HepG2 (cell line): Measurements from ENCODE around the gene PTPN22. TPM values are rescaled to one million over a fixed set of nuclear protein-coding genes. Genes with fewer than 3 reads are reported as not detected.

ENCODE experiments used
- AGO1 ChIP-seq: fragments of 200-400 bp; formaldehyde crosslinking; IDR thresholded peaks from 2 replicates; pipeline ENCODE4 v1.6.1; 2017; ENCODE audit warnings: mild to moderate bottlenecking, low read depth, low read length, moderate library complexity; ENCODE audit not compliant: poor library complexity, severe bottlenecking
- BCL3 ChIP-seq: sonication (generic); formaldehyde crosslinking; IDR thresholded peaks from 2 replicates; pipeline ENCODE4 v1.5.1; 2020; ENCODE audit warnings: mild to moderate bottlenecking, missing genetic modification reagents, moderate library complexity
- GABPA ChIP-seq, 2 experiments: IDR thresholded peaks; 2 replicates each; pipeline ENCODE4 v1.6.1; 2011 to 2016; ENCODE audit warnings: low read depth in 2 of 2, low read length in 1 of 2, missing biosample characterization in 1 of 2, missing genetic modification characterization in 1 of 2
- KAT7 ChIP-seq: IDR thresholded peaks from 2 replicates; pipeline ENCODE4 v1.6.1; 2018; ENCODE audit warnings: borderline replicate concordance, missing compliant biosample characterization
- KIAA2018 ChIP-seq: sonication (generic); formaldehyde crosslinking; IDR thresholded peaks from 2 replicates; pipeline ENCODE4 v1.5.0; 2020; ENCODE audit warnings: mild to moderate bottlenecking, missing genetic modification reagents, borderline replicate concordance
- KLF9 ChIP-seq: IDR thresholded peaks from 2 replicates; pipeline ENCODE4 v1.6.1; 2016; ENCODE audit warnings: low read depth
- MAFF ChIP-seq: IDR thresholded peaks from 2 replicates; pipeline ENCODE4 v1.6.1; 2011; ENCODE audit warnings: low read depth, low read length, improper control_type of control experiment
- MIER2 ChIP-seq: IDR thresholded peaks from 2 replicates; pipeline ENCODE4 v1.6.1; 2016; ENCODE audit warnings: missing biosample characterization, missing genetic modification reagents
- MTERF4 ChIP-seq: sonication (generic); formaldehyde crosslinking; IDR thresholded peaks from 2 replicates; pipeline ENCODE4 v1.8.0; 2023; ENCODE audit warnings: mild to moderate bottlenecking, missing genetic modification reagents
- NFE2L1 ChIP-seq: sonication (generic); formaldehyde crosslinking; IDR thresholded peaks from 2 replicates; pipeline ENCODE4 v1.4.0; 2020; ENCODE audit warnings: missing genetic modification reagents, mild to moderate bottlenecking, borderline replicate concordance
- NFE2L2 ChIP-seq: fragments of 150-350 bp; IDR thresholded peaks from 2 replicates; pipeline ENCODE4 v1.6.1; 2014; ENCODE audit warnings: low read length
- RXRA ChIP-seq: sonication (generic); formaldehyde crosslinking; IDR thresholded peaks from 2 replicates; pipeline ENCODE4 v1.5.1; 2020; ENCODE audit warnings: missing genetic modification reagents
- TEAD2 ChIP-seq: sonication (generic); formaldehyde crosslinking; IDR thresholded peaks from 2 replicates; pipeline ENCODE4 v1.9.0; 2021; ENCODE audit warnings: missing genetic modification reagents
- ZBTB2 ChIP-seq: sonication (generic); formaldehyde crosslinking; IDR thresholded peaks from 2 replicates; pipeline ENCODE4 v1.8.0; 2022; ENCODE audit warnings: low read depth, missing genetic modification reagents
- ZNF660 ChIP-seq: sonication (generic); formaldehyde crosslinking; IDR thresholded peaks from 2 replicates; pipeline ENCODE4 v1.5.1; 2020; ENCODE audit warnings: mild to moderate bottlenecking, low read depth, missing genetic modification reagents, borderline replicate concordance
- ZSCAN9 ChIP-seq: IDR thresholded peaks from 2 replicates; pipeline ENCODE4 v1.6.1; 2016; ENCODE audit warnings: borderline replicate concordance
- polyA plus RNA-seq, 8 experiments: library from polyadenylated mRNA; depleted of rRNA in 3 of 8; stranded (reverse) in 7 of 8; unstranded in 1 of 8; fragments of >200 nt; fragmentation: Illumina TruSeq in 4 of 8; extraction: Trizol in 4 of 8; gene quantifications; 2 replicates each; pipeline versions ENCODE4 v1.2.1 to v1.2.3, GENCODE V29; 2011 to 2016; ENCODE audit warnings: low read depth in 4 of 8, missing spikeins in 1 of 8, mixed read lengths in 1 of 8; ENCODE audit not compliant: insufficient read depth in 1 of 8
- total RNA-seq, 5 experiments: library from RNA; depleted of rRNA; stranded (reverse); fragments of >200 nt; fragmentation: Illumina TruSeq; extraction: Trizol; gene quantifications; 2 replicates each; pipeline ENCODE4 v1.2.3, GENCODE V29; 2016; ENCODE audit warnings: low read depth in 1 of 5

Gene PTPN22
- total and polyA plus RNA-seq, 2 of the 13 experiments (the other 11 are each of a cell fraction or from before 2014, with no cell fraction given): not detected

- TF ChIP-seq RXRA (CRISPR knock-in tag) (no peak), BCL3 (CRISPR knock-in tag) (peak; percentile 74; the same call in 1 of the 2 replicates), ZSCAN9 (CRISPR knock-in tag) (peak; percentile 79; the same call in 1 of the 2 replicates), KAT7 (CRISPR knock-in tag) (peak; percentile 57; the same call in 1 of the 2 replicates), AGO1 (peak; percentile 70), TEAD2 (CRISPR knock-in tag) (0 out of 2 replicates have a peak, but pooled peaks have one; percentile 25), NFE2L2 (no peak), ZBTB2 (peak; percentile 45; the same call in 1 of the 2 replicates), KLF9 (CRISPR knock-in tag) (no peak), GABPA (IDR thresholded peaks at IDR 0.05; ENCODE audit: low read depth, low read length) (peak; percentile 53), GABPA (CRISPR knock-in tag; IDR thresholded peaks at IDR 0.05; ENCODE audit: low read depth) (peak; percentile 92), MIER2 (CRISPR knock-in tag) (0 out of 2 replicates have a peak, but pooled peaks have one; percentile 25), NFE2L1 (CRISPR knock-in tag) (0 out of 2 replicates have a peak, but pooled peaks have one; percentile 37), KIAA2018 (CRISPR knock-in tag) (no peak), MAFF (no peak), MTERF4 (CRISPR knock-in tag) (peak; percentile 23), ZNF660 (CRISPR knock-in tag) (no peak)
Observed at GRCh38 chr1:113811888-113812660, 59.4 kb downstream of the PTPN22 start, which contains the start of gene RSBN1 (continued).
